Neural cell (in vitro differentiated cells): ENCODE data around the gene PIGL.

ENCODE experiments used
- CTCF ChIP-seq: fragments of 450-650 bp; IDR thresholded peaks from 2 replicates; pipeline ENCODE4 v1.5.1; 2014; ENCODE audit warnings: antibody characterized with exemption, mild to moderate bottlenecking, moderate library complexity; ENCODE audit not compliant: poor library complexity, severe bottlenecking
- MXI1 ChIP-seq: fragments of 450-650 bp; conservative IDR thresholded peaks from 2 replicates; pipeline ENCODE4 v1.6.1; 2014; ENCODE audit warnings: antibody characterized with exemption, mild to moderate bottlenecking; ENCODE audit not compliant: poor library complexity, severe bottlenecking
- RAD21 ChIP-seq: fragments of 450-650 bp; conservative IDR thresholded peaks from 2 replicates; pipeline ENCODE4 v1.6.1; 2014; ENCODE audit warnings: antibody characterized with exemption, mild to moderate bottlenecking, moderate library complexity

- peak; percentile 57 for TF ChIP-seq CTCF
- no peak for TF ChIP-seq MXI1
- peak; percentile 12 for TF ChIP-seq RAD21
Observed at GRCh38 chr17:16353317-16354174, 136.5 kb downstream of the PIGL start, which contains the start of gene CENPV.
